HG03175 (cell line): Measurements from ENCODE around the gene EPN2.

ENCODE experiments used
- ATAC-seq: cut with Tn5 transposase; IDR thresholded peaks from one replicate; pipeline ENCODE4 v1.9.1; 2021; ENCODE audit warnings: mild to moderate bottlenecking, moderate library complexity; ENCODE audit not compliant: unreplicated experiment

EPN2 gene

GRCh38 chr17:19308398-19308797, 71.2 kb downstream of the EPN2 start:
- no peak for ATAC-seq

GRCh38 chr17:19309701-19310100, 72.5 kb downstream of the EPN2 start:
- ATAC-seq: no peak

- no peak for ATAC-seq
Measured at GRCh38 chr17:19310151-19310550, 73.0 kb downstream of the EPN2 start.

GRCh38 chr17:19311016-19311415, 73.8 kb downstream of the EPN2 start:
- ATAC-seq: no peak

GRCh38 chr17:19311421-19312215, 74.5 kb downstream of the EPN2 start:
- no peak for ATAC-seq

- no peak for ATAC-seq
Measured at GRCh38 chr17:19312406-19312805, 75.2 kb downstream of the EPN2 start.

GRCh38 chr17:19313066-19313745, 76.0 kb downstream of the EPN2 start:
- no peak for ATAC-seq

GRCh38 chr17:19313746-19314651, 76.8 kb downstream of the EPN2 start:
- ATAC-seq: no peak

GRCh38 chr17:19315104-19315503, 77.9 kb downstream of the EPN2 start:
- no peak for ATAC-seq

- ATAC-seq: no peak
Measured at GRCh38 chr17:19316761-19317358, 79.7 kb downstream of the EPN2 start.

- ATAC-seq: no peak
Measured at GRCh38 chr17:19317359-19318095, 80.4 kb downstream of the EPN2 start.

- ATAC-seq: no peak
Measured at GRCh38 chr17:19318611-19319010, 81.4 kb downstream of the EPN2 start.

- ATAC-seq: no peak
Measured at GRCh38 chr17:19319771-19320505, 82.8 kb downstream of the EPN2 start.

- no peak for ATAC-seq
Measured at GRCh38 chr17:19320876-19321275, 83.7 kb downstream of the EPN2 start.

- ATAC-seq: no peak
Measured at GRCh38 chr17:19321481-19322128, 84.4 kb downstream of the EPN2 start.

GRCh38 chr17:19322129-19322505, 85.0 kb downstream of the EPN2 start:
- no peak for ATAC-seq

GRCh38 chr17:19322861-19323260, 85.7 kb downstream of the EPN2 start:
- no peak for ATAC-seq

- ATAC-seq: no peak
Measured at GRCh38 chr17:19325542-19325941, 88.4 kb downstream of the EPN2 start.
